HG03342 (cell line): Measurements from ENCODE around the gene CD8A.
"Not testable (repeated sequence)": the region's sequence is repeated elsewhere in the genome, so short reads cannot be mapped to it uniquely, and the experiment has no call there.

Experiments
- ATAC-seq: cut with Tn5 transposase; IDR thresholded peaks from one replicate; pipeline ENCODE4 v1.9.1; 2021; ENCODE audit warnings: mild to moderate bottlenecking, moderate library complexity; ENCODE audit not compliant: unreplicated experiment

The CD8A gene

GRCh38 chr2:86741889-86742498, 48.7 kb downstream of the CD8A start:
- not testable (repeated sequence) for ATAC-seq

- not testable (repeated sequence) for ATAC-seq
Observed at GRCh38 chr2:86739889-86740288, 50.8 kb downstream of the CD8A start.

- ATAC-seq, result not testable (repeated sequence)
Observed at GRCh38 chr2:86739485-86739884, 51.2 kb downstream of the CD8A start.

GRCh38 chr2:86734896-86735295, 55.8 kb downstream of the CD8A start:
- ATAC-seq, result not testable (repeated sequence)
